Measurements from ENCODE around the gene PKP3. TPM values are rescaled to one million over a fixed set of nuclear protein-coding genes. Genes with fewer than 3 reads are reported as not detected.
"Not testable (repeated sequence)": the region's sequence is repeated elsewhere in the genome, so short reads cannot be mapped to it uniquely, and the experiment has no call there.

PKP3 gene
- total RNA-seq, 8 experiments from 2014 or later: 0.21 to 24.4 (median 3.2) TPM; not detected in 1

- WGBS, 10 experiments: no CpG with 5 or more reads among the region's 91 CpGs
- peak overlapping the region; percentile 16 to 63 for H3K27ac ChIP-seq
- H3K4me1 ChIP-seq (replicated peaks in 1 of 2): peaks cover 11 to 17% of the 10 kb centered on the region in 2 donors
- H3K4me3 ChIP-seq: peak overlapping the region; percentile 30 to 40 (median 37)
- ATAC-seq (replicated peaks in 6 of 8): peak; percentile 68 to 92 (median 82)
- in situ Hi-C loops (cut with MboI; ENCODE audit: low pct_unique_long_range_greater_than_20kb in 2 of 9, low sequenced_read_pairs in 9 of 9, unreplicated experiment in 9 of 9): no loop called here
Measured at GRCh38 chr11:406796-407650, 13.0 kb downstream of the PKP3 start.

GRCh38 chr11:407651-408123 lies 13.7 kb downstream of the PKP3 start:
- peak overlapping the region in 1 of 5 donors; percentile 26 for H3K4me3 ChIP-seq
- 90% methylated on average over 2 of the region's 28 CpGs; no CpG with 5 or more reads in 9 of the 10 experiments for WGBS, 10 experiments
- in situ Hi-C loops (cut with MboI; ENCODE audit: low pct_unique_long_range_greater_than_20kb in 2 of 9, low sequenced_read_pairs in 9 of 9, unreplicated experiment in 9 of 9): no loop called here

GRCh38 chr11:408154-409007 lies 14.4 kb downstream of the PKP3 start:
- H3K4me3 ChIP-seq: no peak overlapping the region
- in situ Hi-C loops (cut with MboI; ENCODE audit: low pct_unique_long_range_greater_than_20kb in 2 of 9, low sequenced_read_pairs in 9 of 9, unreplicated experiment in 9 of 9): no loop called here
- no peak for ATAC-seq (replicated peaks in 6 of 8)
- 70 to 100% (median 84%) methylated on average over 1 to 4 of the region's 15 CpGs; no CpG with 5 or more reads in 6 of the 10 experiments for WGBS, 10 experiments
- peaks cover 11 to 17% of the 10 kb centered on the region in 2 donors for H3K4me1 ChIP-seq (replicated peaks in 1 of 2)
- H3K27ac ChIP-seq: no peak overlapping the region

More at GRCh38 chr11:407651-408123, 13.7 kb downstream of the PKP3 start:
- H3K4me1 ChIP-seq (replicated peaks in 1 of 2): peaks cover 11 to 17% of the 10 kb centered on the region in 2 donors
- ATAC-seq (replicated peaks in 6 of 8): no peak
- no peak overlapping the region for H3K27ac ChIP-seq

- ATAC-seq (replicated peaks in 6 of 8): no peak
- WGBS, 10 experiments: 80 to 100% methylated on average over 1 to 2 of the region's 7 CpGs; no CpG with 5 or more reads in 8 of the 10 experiments
- H3K27ac ChIP-seq: no peak overlapping the region
- H3K4me1 ChIP-seq (replicated peaks in 1 of 2): peaks cover 11 to 17% of the 10 kb centered on the region in 2 donors
- no peak overlapping the region for H3K4me3 ChIP-seq
- in situ Hi-C loops (cut with MboI; ENCODE audit: low pct_unique_long_range_greater_than_20kb in 2 of 9, low sequenced_read_pairs in 9 of 9, unreplicated experiment in 9 of 9): no loop called here
Measured at GRCh38 chr11:409008-409599, 15.1 kb downstream of the PKP3 start.

GRCh38 chr11:409600-410483 lies 15.8 kb downstream of the PKP3 start:
- no peak for ATAC-seq (replicated peaks in 6 of 8)
- 0 to 100% (median 47%) methylated on average over 1 to 9 of the region's 18 CpGs; no CpG with 5 or more reads in 4 of the 10 experiments for WGBS, 10 experiments

GRCh38 chr11:410711-411110 lies 16.7 kb downstream of the PKP3 start:
- in situ Hi-C loops (cut with MboI; ENCODE audit: low pct_unique_long_range_greater_than_20kb in 2 of 9, low sequenced_read_pairs in 9 of 9, unreplicated experiment in 9 of 9); H3K4me3 ChIP-seq; ATAC-seq (replicated peaks in 6 of 8); H3K27ac ChIP-seq: not testable (repeated sequence)
- H3K4me1 ChIP-seq (replicated peaks in 1 of 2): peaks cover 10 to 17% of the 10 kb centered on the region in 2 donors
- no CpG with 5 or more reads among the region's 13 CpGs for WGBS, 10 experiments

More at GRCh38 chr11:409600-410483, 15.8 kb downstream of the PKP3 start:
- no peak overlapping the region for H3K4me3 ChIP-seq
- peaks cover 11 to 17% of the 10 kb centered on the region in 2 donors for H3K4me1 ChIP-seq (replicated peaks in 1 of 2)
- in situ Hi-C loops (cut with MboI; ENCODE audit: low pct_unique_long_range_greater_than_20kb in 2 of 9, low sequenced_read_pairs in 9 of 9, unreplicated experiment in 9 of 9): no loop called here
- no peak overlapping the region for H3K27ac ChIP-seq

- ATAC-seq (replicated peaks in 6 of 8); in situ Hi-C loops (cut with MboI; ENCODE audit: low pct_unique_long_range_greater_than_20kb in 2 of 9, low sequenced_read_pairs in 9 of 9, unreplicated experiment in 9 of 9); H3K27ac ChIP-seq; H3K4me3 ChIP-seq; H3K4me1 ChIP-seq (replicated peaks in 1 of 2): not testable (repeated sequence)
- no CpG with 5 or more reads among the region's 11 CpGs for WGBS, 10 experiments
Measured at GRCh38 chr11:411520-411919, 17.5 kb downstream of the PKP3 start.

- H3K27ac ChIP-seq: no peak overlapping the region
- H3K4me3 ChIP-seq: no peak overlapping the region
- peaks cover 0 to 3% of the 10 kb centered on the region in 2 donors for H3K4me1 ChIP-seq (replicated peaks in 1 of 2)
- no CpG with 5 or more reads among the region's 15 CpGs for WGBS, 10 experiments
- ATAC-seq (replicated peaks in 6 of 8): no peak
- in situ Hi-C loops (cut with MboI; ENCODE audit: low pct_unique_long_range_greater_than_20kb in 2 of 9, low sequenced_read_pairs in 9 of 9, unreplicated experiment in 9 of 9): no loop called here
Measured at GRCh38 chr11:412641-413119, 18.7 kb downstream of the PKP3 start.

- H3K4me1 ChIP-seq (replicated peaks in 1 of 2): peaks cover 0 to 3% of the 10 kb centered on the region in 2 donors
- H3K4me3 ChIP-seq: no peak overlapping the region
- in situ Hi-C loops (cut with MboI; ENCODE audit: low pct_unique_long_range_greater_than_20kb in 2 of 9, low sequenced_read_pairs in 9 of 9, unreplicated experiment in 9 of 9): no loop called here
- ATAC-seq (replicated peaks in 6 of 8): no peak
- no peak overlapping the region for H3K27ac ChIP-seq
- 0 to 82% (median 70%) methylated on average over 1 to 4 of the region's 14 CpGs; no CpG with 5 or more reads in 5 of the 10 experiments for WGBS, 10 experiments
Measured at GRCh38 chr11:413120-414081, 19.4 kb downstream of the PKP3 start.

- Histone ChIP-seq H3K27ac (no peak overlapping the region), H3K4me3 (no peak overlapping the region), H3K4me1 (replicated peaks in 1 of 2) (peaks cover 0 to 3% of the 10 kb centered on the region in 2 donors)
- in situ Hi-C loops (cut with MboI; ENCODE audit: low pct_unique_long_range_greater_than_20kb in 2 of 9, low sequenced_read_pairs in 9 of 9, unreplicated experiment in 9 of 9): no loop called here
- 17 to 67% (median 40%) methylated on average over 1 of the region's 9 CpGs; no CpG with 5 or more reads in 7 of the 10 experiments for WGBS, 10 experiments
- ATAC-seq (replicated peaks in 6 of 8): peak in 4 of 8 experiments; percentile 19 to 24 (median 22)
Measured at GRCh38 chr11:414318-414857, 20.4 kb downstream of the PKP3 start.

- ATAC-seq (replicated peaks in 6 of 8): no peak
- no peaks in the 10 kb centered on the region for H3K4me1 ChIP-seq (replicated peaks in 1 of 2)
- H3K27ac ChIP-seq: no peak overlapping the region
- in situ Hi-C loops (cut with MboI; ENCODE audit: low pct_unique_long_range_greater_than_20kb in 2 of 9, low sequenced_read_pairs in 9 of 9, unreplicated experiment in 9 of 9): no loop called here
- H3K4me3 ChIP-seq: no peak overlapping the region
- WGBS, 10 experiments: 20 to 60% (median 45%) methylated on average over 1 of the region's 5 CpGs; no CpG with 5 or more reads in 6 of the 10 experiments
Measured at GRCh38 chr11:415640-416041, 21.6 kb downstream of the PKP3 start.
